GM12875 (cell line): ENCODE data around the gene ADD3.

ENCODE experiments used
- H3K4me3 ChIP-seq: one replicate; pipeline ENCODE4 v1.5.1; 2011; ENCODE audit warnings: low read depth, low read length, control low read depth
- TF ChIP-seq, protein P1 (sequence below): IDR thresholded peaks from 2 replicates; pipeline ENCODE4 v1.5.1; 2011; ENCODE audit warnings: low read depth, mild to moderate bottlenecking, control low read depth, inconsistent platforms, low read length, moderate library complexity, borderline replicate concordance; ENCODE audit not compliant: insufficient read depth

Gene ADD3, protein sequence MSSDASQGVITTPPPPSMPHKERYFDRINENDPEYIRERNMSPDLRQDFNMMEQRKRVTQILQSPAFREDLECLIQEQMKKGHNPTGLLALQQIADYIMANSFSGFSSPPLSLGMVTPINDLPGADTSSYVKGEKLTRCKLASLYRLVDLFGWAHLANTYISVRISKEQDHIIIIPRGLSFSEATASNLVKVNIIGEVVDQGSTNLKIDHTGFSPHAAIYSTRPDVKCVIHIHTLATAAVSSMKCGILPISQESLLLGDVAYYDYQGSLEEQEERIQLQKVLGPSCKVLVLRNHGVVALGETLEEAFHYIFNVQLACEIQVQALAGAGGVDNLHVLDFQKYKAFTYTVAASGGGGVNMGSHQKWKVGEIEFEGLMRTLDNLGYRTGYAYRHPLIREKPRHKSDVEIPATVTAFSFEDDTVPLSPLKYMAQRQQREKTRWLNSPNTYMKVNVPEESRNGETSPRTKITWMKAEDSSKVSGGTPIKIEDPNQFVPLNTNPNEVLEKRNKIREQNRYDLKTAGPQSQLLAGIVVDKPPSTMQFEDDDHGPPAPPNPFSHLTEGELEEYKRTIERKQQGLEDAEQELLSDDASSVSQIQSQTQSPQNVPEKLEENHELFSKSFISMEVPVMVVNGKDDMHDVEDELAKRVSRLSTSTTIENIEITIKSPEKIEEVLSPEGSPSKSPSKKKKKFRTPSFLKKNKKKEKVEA

DNA sequence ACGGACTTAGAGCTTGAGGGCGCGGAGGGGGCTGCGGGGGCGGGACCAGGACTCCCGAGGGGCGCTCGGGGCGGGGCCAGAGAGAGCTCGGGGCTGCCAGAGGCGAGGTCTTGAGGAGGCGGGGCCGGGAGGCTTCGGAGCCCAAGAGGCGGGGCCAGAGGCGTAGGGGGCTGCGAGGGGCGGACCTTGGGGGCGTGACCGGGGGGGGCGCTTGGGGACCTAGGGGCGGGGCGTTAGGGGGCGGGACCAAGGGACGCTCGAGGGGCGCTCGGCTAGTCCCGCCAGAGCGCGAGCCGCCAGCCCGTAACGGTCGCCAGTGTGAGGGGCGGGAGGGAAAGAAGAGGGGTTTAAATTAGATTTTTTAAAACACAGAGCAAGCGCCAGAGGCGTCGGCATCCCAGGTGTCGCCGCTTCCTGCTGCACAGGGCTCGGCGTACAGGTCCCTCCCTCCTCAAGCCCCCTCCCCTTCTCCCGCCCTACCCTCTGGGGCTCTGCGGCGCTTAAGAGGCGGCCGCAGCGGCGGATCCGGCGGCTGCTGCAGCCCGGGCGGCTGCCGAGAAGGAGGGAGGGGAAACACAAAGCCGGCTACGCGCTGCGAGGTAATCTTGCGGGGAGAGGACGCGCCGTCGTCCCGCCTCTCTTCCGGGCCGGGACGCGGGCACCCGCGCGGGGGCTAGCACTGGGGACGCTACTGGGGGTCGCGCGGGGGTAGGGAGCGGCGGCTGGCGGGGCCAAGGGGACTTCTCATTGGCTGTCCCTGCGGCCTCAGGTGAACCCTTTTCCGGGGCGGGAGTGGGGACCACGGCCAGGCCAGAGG is at the start of gene ADD3:
Gene ADD3, plus strand, starts transcription at position 284 of the 817 bp plus-strand sequence. CDS start 92,670 bp downstream, outside the sequence.
- peak within 1 kb of the TSS; percentile 89 for H3K4me3 ChIP-seq
- TF ChIP-seq, protein P1, sequence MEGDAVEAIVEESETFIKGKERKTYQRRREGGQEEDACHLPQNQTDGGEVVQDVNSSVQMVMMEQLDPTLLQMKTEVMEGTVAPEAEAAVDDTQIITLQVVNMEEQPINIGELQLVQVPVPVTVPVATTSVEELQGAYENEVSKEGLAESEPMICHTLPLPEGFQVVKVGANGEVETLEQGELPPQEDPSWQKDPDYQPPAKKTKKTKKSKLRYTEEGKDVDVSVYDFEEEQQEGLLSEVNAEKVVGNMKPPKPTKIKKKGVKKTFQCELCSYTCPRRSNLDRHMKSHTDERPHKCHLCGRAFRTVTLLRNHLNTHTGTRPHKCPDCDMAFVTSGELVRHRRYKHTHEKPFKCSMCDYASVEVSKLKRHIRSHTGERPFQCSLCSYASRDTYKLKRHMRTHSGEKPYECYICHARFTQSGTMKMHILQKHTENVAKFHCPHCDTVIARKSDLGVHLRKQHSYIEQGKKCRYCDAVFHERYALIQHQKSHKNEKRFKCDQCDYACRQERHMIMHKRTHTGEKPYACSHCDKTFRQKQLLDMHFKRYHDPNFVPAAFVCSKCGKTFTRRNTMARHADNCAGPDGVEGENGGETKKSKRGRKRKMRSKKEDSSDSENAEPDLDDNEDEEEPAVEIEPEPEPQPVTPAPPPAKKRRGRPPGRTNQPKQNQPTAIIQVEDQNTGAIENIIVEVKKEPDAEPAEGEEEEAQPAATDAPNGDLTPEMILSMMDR, result no peak

DNA sequence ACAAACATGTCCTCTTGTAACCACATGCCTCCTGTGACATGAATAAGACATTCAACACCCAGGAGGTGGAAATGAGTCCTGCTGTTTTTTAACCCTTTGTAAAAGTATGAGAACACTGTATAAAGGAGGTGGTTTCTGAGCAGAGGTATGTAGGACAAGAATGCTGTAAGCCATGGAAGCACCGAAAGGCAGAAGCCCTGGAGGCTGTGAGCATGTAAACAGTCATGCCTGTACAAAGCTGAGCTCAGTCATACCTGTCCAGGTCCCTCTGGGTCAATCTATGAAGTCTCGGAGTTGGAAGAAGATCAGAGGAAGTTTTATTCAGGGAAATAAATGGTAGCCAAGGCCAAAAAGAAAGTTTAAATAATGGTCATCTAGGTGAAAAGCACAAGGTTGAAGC is 49.7 kb upstream of the ADD3 start:
- TF ChIP-seq, protein P1, result no peak

DNA sequence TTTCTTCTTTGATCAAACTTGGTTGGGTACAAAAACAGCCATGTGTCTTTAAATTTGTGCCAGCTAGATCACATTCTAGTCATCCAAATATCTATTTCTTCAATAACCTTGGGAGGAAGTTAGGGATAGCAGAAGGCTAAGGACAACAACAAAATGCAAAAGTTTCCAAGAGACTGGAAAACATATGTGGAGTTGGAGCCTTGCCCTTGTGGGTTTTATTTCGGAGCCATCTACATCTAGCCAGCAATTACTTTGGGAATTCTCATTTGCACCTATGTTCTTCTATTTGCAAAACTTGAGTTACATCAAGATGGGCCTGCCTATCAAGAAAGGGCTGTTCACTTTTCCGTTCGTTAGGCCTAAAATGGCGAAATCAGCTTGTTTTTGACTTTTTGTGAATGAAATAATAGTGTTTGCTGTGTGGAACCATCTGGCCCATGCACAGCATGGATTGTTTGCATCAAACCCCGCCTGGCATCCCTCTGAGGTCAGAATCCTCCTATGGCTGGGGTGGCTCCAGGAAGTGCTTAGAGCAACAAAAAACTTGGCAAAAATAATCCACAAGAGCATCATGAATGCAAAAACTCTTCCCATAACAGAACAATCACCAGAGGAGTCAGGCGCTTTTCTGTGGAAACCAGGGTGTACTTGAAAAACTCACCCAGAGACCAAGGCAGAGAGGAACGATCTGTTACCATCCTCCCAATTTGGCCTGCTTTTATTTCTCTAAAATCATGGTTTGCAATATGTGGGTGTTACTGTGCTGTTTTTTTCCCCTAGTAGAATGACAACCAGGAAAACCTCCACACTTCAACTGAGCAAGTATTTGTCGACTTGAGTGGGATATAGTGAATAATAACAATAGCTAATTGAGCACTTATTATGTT is 48.3 kb upstream of the ADD3 start:
- H3K4me3 ChIP-seq, result no peak overlapping the region
- TF ChIP-seq, protein P1, result no peak

More for the DNA sequence above, 49.7 kb upstream of the ADD3 start:
- no peak overlapping the region for H3K4me3 ChIP-seq

DNA sequence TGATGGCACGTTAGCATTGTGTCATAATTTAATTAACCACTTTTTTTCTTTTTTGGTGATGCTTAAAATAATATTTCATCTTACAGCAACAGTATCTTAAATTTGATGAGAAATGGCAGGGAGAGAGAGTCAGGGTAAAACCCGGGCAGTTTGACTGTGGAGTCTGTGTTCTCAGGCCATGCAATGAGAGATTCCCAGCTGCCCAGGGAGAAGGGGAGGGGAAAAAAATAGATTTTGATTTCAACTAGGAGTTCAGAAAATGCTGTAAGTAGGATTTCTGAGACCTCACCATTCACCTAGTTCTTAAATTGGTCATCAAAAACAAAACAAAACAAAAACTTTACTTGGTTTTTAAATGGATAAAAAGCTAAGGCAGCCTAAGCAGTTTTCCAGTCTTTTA is 47.1 kb upstream of the ADD3 start:
- TF ChIP-seq, protein P1, result no peak
- H3K4me3 ChIP-seq, result no peak overlapping the region

DNA sequence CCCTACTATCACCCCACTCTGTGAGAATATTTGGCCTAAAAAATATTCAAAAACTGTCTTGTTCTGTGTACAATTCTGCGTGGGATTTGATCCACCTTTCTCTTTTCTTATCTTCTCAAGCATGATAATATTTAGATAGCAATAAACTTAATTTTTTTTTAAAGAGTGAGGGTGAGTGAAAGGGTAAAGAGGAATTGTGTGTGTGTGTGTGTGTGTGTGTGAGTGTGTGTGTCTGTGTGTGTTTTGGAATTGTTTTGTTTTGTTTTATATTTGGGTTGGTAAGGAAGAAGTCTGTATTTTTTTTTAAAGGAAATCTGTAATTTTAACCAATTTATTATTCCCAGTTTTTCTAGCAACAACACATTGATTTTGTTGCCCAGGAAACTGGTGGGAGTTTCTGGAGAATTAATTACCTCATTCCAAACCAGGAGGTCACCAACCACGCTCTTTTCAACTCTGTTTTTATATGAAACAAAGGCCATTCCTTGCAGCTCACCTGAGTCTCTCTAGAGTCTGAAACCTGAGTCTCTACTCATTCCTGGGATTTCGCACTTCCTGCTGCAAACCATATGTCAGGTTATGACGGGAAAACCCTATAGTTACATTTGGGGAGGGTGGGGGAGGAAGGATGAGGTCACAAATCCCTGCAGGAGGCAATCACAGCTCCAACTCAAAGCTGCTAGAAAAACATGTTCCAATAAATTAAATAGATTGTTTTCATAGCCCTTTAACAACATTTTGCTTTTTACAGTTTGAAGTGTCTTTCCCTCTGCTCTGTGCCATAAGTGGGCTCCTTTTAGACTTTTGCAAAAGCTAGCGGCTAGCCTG is 46.4 kb upstream of the ADD3 start:
- no peak overlapping the region for H3K4me3 ChIP-seq
- TF ChIP-seq, protein P1, result no peak
